ENCODE data around the gene GFPT2.

GFPT2 gene

DNA sequence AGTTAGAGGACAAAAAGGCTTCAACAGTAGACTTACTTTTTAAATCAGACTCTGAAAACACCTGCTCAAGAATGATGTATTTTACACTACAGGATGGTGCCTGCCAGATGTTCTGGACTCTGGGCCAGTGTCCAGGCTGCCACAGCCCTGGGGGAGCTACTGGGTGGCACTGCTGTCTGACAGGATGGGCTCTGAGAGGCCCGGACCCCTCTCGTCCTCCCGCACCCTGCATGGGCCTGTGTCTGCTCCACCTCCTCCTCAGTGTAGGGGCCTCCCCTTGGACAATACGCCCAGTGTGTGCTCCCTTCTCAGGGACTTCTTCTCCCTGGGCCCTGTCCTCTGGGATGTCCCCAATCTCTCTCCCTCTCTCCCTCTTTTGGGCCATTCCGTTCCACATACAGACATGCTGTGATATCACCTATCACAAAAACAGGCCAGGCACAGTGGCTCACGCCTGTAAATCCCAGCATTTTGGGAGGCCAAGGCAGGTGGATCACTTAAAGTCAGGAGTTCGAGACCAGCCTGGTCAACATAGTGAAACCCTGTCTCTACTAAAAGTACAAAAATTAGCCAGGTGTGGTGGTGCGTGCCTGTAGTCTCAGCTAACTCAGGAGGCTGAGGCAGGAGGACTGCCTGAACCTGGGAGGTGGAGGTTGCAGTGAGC is 23.4 kb downstream of the GFPT2 start:
- Histone ChIP-seq H3K9me3 (ENCODE audit: low read length) (no peaks in the 10 kb centered on the region), H3K4me1 (ENCODE audit: insufficient read depth, low read length) (peaks cover 10% of the 10 kb centered on the region), H3K27me3 (ENCODE audit: control insufficient read depth in 1 of 2, insufficient read depth in 2 of 2, low read length in 2 of 2) (no peaks in the 10 kb centered on the region), H3K27ac (ENCODE audit: low read depth, low read length) (no peak overlapping the region), H3K9ac (ENCODE audit: low read length) (no peak overlapping the region), H3K36me3 (ENCODE audit: insufficient read depth, low read length) (peaks cover 10% of the 10 kb centered on the region), H3K4me3 (ENCODE audit: low read depth in 1 of 2, low read length in 2 of 2) (no peak overlapping the region)

DNA sequence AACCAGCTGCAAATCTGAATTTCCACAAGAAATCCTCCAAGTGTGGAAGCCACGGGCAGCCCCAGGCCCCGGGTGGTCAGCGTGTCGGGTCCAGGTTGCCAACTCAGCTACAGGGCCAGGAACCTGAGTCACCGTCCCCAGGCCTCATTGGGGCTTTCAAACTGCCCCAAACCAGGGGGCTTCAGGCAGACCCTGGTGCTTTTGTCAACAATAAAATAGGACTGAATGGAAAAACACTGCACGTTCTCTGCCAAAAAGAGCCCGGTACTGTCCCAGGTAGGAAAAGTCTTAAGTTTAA is 24.0 kb downstream of the GFPT2 start:
- H3K4me3 ChIP-seq (ENCODE audit: low read depth in 1 of 2, low read length in 2 of 2) = no peak overlapping the region
- peaks cover 3% of the 10 kb centered on the region for H3K4me1 ChIP-seq (ENCODE audit: insufficient read depth, low read length)
- no peak overlapping the region for H3K9ac ChIP-seq (ENCODE audit: low read length)
- H3K27me3 ChIP-seq (ENCODE audit: control insufficient read depth in 1 of 2, insufficient read depth in 2 of 2, low read length in 2 of 2) = no peaks in the 10 kb centered on the region
- no peak overlapping the region for H3K27ac ChIP-seq (ENCODE audit: low read depth, low read length)
- peaks cover 5% of the 10 kb centered on the region for H3K36me3 ChIP-seq (ENCODE audit: insufficient read depth, low read length)
- no peaks in the 10 kb centered on the region for H3K9me3 ChIP-seq (ENCODE audit: low read length)

- Histone ChIP-seq H3K27ac (ENCODE audit: low read depth, low read length) (no peak overlapping the region), H3K4me1 (ENCODE audit: insufficient read depth, low read length) (no peaks in the 10 kb centered on the region), H3K36me3 (ENCODE audit: insufficient read depth, low read length) (peaks cover 5% of the 10 kb centered on the region)
These were observed 24.6 kb downstream of the GFPT2 start for GRCh38 chr5:180328296-180329137.

GRCh38 chr5:180326989-180327565 is 26.1 kb downstream of the GFPT2 start:
- Histone ChIP-seq H3K9me3 (ENCODE audit: low read length) (no peaks in the 10 kb centered on the region), H3K36me3 (ENCODE audit: insufficient read depth, low read length) (peaks cover 5% of the 10 kb centered on the region), H3K4me3 (ENCODE audit: low read depth in 1 of 2, low read length in 2 of 2) (no peak overlapping the region), H3K27ac (ENCODE audit: low read depth, low read length) (no peak overlapping the region), H3K4me1 (ENCODE audit: insufficient read depth, low read length) (no peaks in the 10 kb centered on the region), H3K9ac (ENCODE audit: low read length) (no peak overlapping the region), H3K27me3 (ENCODE audit: control insufficient read depth in 1 of 2, insufficient read depth in 2 of 2, low read length in 2 of 2) (no peaks in the 10 kb centered on the region)

More at GRCh38 chr5:180328296-180329137, 24.6 kb downstream of the GFPT2 start:
- no peaks in the 10 kb centered on the region for H3K9me3 ChIP-seq (ENCODE audit: low read length)
- no peak overlapping the region for H3K9ac ChIP-seq (ENCODE audit: low read length)
- H3K4me3 ChIP-seq (ENCODE audit: low read depth in 1 of 2, low read length in 2 of 2) = no peak overlapping the region
- no peaks in the 10 kb centered on the region for H3K27me3 ChIP-seq (ENCODE audit: control insufficient read depth in 1 of 2, insufficient read depth in 2 of 2, low read length in 2 of 2)

GRCh38 chr5:180324601-180324950 is 28.6 kb downstream of the GFPT2 start:
- H3K27me3 ChIP-seq (ENCODE audit: control insufficient read depth in 1 of 2, insufficient read depth in 2 of 2, low read length in 2 of 2) = no peaks in the 10 kb centered on the region
- no peaks in the 10 kb centered on the region for H3K9me3 ChIP-seq (ENCODE audit: low read length)
- H3K27ac ChIP-seq (ENCODE audit: low read depth, low read length) = no peak overlapping the region
- no peak overlapping the region for H3K9ac ChIP-seq (ENCODE audit: low read length)
- no peak overlapping the region for H3K4me3 ChIP-seq (ENCODE audit: low read depth in 1 of 2, low read length in 2 of 2)
- H3K4me1 ChIP-seq (ENCODE audit: insufficient read depth, low read length) = no peaks in the 10 kb centered on the region
- H3K36me3 ChIP-seq (ENCODE audit: insufficient read depth, low read length) = peaks cover 5% of the 10 kb centered on the region

- Histone ChIP-seq H3K4me1 (ENCODE audit: insufficient read depth, low read length) (no peaks in the 10 kb centered on the region), H3K27me3 (ENCODE audit: control insufficient read depth in 1 of 2, insufficient read depth in 2 of 2, low read length in 2 of 2) (no peaks in the 10 kb centered on the region), H3K9me3 (ENCODE audit: low read length) (no peaks in the 10 kb centered on the region), H3K27ac (ENCODE audit: low read depth, low read length) (no peak overlapping the region), H3K4me3 (ENCODE audit: low read depth in 1 of 2, low read length in 2 of 2) (no peak overlapping the region), H3K36me3 (ENCODE audit: insufficient read depth, low read length) (peaks cover 5% of the 10 kb centered on the region), H3K9ac (ENCODE audit: low read length) (no peak overlapping the region)
These were observed 29.1 kb downstream of the GFPT2 start for GRCh38 chr5:180323941-180324600.

GRCh38 chr5:180323160-180323559 is 30.0 kb downstream of the GFPT2 start:
- Histone ChIP-seq H3K27ac (ENCODE audit: low read depth, low read length) (no peak overlapping the region), H3K9ac (ENCODE audit: low read length) (no peak overlapping the region), H3K4me1 (ENCODE audit: insufficient read depth, low read length) (no peaks in the 10 kb centered on the region), H3K9me3 (ENCODE audit: low read length) (no peaks in the 10 kb centered on the region), H3K4me3 (ENCODE audit: low read depth in 1 of 2, low read length in 2 of 2) (no peak overlapping the region), H3K36me3 (ENCODE audit: insufficient read depth, low read length) (peaks cover 5% of the 10 kb centered on the region), H3K27me3 (ENCODE audit: control insufficient read depth in 1 of 2, insufficient read depth in 2 of 2, low read length in 2 of 2) (no peaks in the 10 kb centered on the region)

DNA sequence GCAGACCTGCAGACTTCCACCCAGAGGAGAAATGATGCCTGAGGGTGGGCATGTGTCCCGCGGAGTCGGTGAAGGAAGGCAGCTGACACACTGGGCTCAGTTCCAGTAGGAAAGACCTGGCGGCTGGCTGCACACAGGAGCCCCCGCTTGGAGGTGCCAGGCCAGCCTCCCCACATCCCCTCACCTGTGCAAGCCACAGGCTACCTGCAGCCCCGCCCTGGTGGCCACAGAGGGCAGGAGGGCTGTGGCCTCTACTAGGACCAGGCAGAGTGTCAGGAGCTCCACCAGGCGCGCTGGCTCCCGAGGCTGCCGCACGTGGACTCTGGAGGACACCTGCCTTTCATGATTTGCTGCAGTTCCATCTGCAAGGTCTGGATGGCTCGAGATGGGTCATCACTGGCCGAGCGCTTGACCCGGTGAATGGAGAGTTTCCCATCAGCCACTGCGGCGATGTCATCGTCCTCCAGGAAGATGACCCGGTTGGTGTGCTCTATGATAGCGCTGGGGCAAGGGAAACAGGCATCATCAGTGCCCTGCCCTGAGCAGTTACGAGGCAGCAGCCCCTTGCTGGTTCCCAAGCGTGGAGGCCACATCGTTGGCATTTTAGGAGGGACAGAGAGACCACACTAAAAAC is 34.6 kb downstream of the GFPT2 start:
- no peaks in the 10 kb centered on the region for H3K27me3 ChIP-seq (ENCODE audit: control insufficient read depth in 1 of 2, insufficient read depth in 2 of 2, low read length in 2 of 2)
- no peak overlapping the region for H3K9ac ChIP-seq (ENCODE audit: low read length)
- H3K4me3 ChIP-seq (ENCODE audit: low read depth in 1 of 2, low read length in 2 of 2) = no peak overlapping the region
- H3K9me3 ChIP-seq (ENCODE audit: low read length) = no peaks in the 10 kb centered on the region
- H3K36me3 ChIP-seq (ENCODE audit: insufficient read depth, low read length) = peaks cover 5% of the 10 kb centered on the region
- H3K4me1 ChIP-seq (ENCODE audit: insufficient read depth, low read length) = peaks cover 7% of the 10 kb centered on the region
- no peak overlapping the region for H3K27ac ChIP-seq (ENCODE audit: low read depth, low read length)

- Histone ChIP-seq H3K9me3 (ENCODE audit: low read length) (no peaks in the 10 kb centered on the region), H3K27ac (ENCODE audit: low read depth, low read length) (no peak overlapping the region), H3K36me3 (ENCODE audit: insufficient read depth, low read length) (peaks cover 5% of the 10 kb centered on the region), H3K4me3 (ENCODE audit: low read depth in 1 of 2, low read length in 2 of 2) (no peak overlapping the region), H3K27me3 (ENCODE audit: control insufficient read depth in 1 of 2, insufficient read depth in 2 of 2, low read length in 2 of 2) (no peaks in the 10 kb centered on the region), H3K4me1 (ENCODE audit: insufficient read depth, low read length) (peaks cover 7% of the 10 kb centered on the region), H3K9ac (ENCODE audit: low read length) (no peak overlapping the region)
These were observed 36.5 kb downstream of the GFPT2 start for GRCh38 chr5:180316586-180316985.

DNA sequence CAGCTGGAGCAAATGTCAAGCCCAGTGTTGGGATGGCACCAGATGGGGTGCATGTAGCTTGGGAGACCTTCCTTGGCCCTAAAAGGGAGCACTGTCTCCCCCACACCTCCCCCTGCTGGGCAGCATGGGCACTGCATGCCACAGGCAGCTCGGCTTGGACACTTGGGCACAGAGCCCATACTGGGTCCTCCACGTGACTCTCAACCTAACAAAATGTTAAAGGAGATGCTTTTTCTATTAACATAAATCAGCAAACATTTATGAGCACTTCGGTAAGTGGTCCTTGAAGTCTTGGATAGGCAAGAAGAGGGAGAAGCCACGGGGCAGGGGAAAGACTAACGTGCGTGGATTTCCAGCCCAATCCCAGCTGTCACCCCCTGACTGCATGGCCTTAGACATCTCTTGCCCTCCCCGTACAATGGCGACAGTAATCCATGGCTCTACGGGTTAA is 37.3 kb downstream of the GFPT2 start:
- Histone ChIP-seq H3K9me3 (ENCODE audit: low read length) (no peaks in the 10 kb centered on the region), H3K4me1 (ENCODE audit: insufficient read depth, low read length) (peaks cover 7% of the 10 kb centered on the region), H3K4me3 (ENCODE audit: low read depth in 1 of 2, low read length in 2 of 2) (no peak overlapping the region), H3K27me3 (ENCODE audit: control insufficient read depth in 1 of 2, insufficient read depth in 2 of 2, low read length in 2 of 2) (no peaks in the 10 kb centered on the region), H3K27ac (ENCODE audit: low read depth, low read length) (no peak overlapping the region), H3K36me3 (ENCODE audit: insufficient read depth, low read length) (peaks cover 5% of the 10 kb centered on the region), H3K9ac (ENCODE audit: low read length) (no peak overlapping the region)

Measured in muscle layer of colon (tissue), 2 donors.